ENCODE results near the gene MAN2A2.

MAN2A2 gene

GRCh38 chr15:90902840-90903732 lies at the start of gene MAN2A2:
Gene MAN2A2 (plus strand): TSS chr15:90903302. CDS start chr15:90904208, 906 bp downstream.
- peak; percentile 65 to 69 for DNase-seq

DNA sequence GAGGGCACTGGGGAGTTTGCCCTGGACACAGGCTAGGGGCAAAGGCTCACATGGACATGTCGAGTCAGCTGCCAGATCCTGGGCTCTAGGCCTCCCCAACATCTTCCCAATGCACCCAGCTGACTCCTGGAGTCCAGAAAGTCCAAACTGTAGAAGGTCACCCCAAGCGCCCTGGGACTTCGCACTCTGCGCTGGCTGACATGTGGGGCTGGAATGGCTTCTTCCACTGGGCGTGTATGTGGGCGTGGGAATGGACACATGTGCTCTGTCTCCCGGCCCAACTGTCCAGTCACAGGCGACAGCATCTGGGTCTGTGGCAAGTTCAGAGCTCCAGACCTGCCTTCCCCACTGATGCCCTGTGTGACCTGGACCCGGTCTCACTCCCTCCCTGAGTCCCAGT lies 48.0 kb upstream of the MAN2A2 start:
- no peak for DNase-seq

GRCh38 chr15:90857337-90857736 lies 45.8 kb upstream of the MAN2A2 start:
- no peak for DNase-seq

DNA sequence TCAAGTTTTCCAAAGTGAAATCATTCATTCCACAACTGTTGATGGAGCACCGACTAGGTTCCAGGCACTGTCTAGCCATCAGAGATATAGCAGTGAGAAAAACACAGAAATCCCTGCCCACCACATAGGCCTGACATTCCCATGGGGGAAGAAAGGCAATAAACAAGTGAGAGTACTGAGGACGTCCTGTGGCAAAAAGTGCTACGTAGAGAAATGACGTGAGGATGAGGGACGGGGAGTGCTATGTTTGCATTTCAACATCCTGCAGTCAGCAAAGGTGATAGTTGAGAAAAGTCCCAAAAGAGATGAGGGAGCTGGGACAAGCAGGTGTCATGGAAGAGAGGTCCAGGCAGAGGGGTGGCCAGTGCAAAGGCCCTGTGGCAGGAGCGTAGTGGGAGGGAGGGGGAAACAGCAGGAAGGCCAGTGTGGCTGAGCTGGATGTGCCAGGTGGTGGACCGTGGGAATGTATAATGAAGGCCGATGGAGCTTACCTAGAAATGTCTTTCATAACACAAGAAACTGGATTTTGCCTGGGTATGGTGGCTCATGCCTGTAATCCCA lies 45.1 kb upstream of the MAN2A2 start:
- DNase-seq, result no peak

DNA sequence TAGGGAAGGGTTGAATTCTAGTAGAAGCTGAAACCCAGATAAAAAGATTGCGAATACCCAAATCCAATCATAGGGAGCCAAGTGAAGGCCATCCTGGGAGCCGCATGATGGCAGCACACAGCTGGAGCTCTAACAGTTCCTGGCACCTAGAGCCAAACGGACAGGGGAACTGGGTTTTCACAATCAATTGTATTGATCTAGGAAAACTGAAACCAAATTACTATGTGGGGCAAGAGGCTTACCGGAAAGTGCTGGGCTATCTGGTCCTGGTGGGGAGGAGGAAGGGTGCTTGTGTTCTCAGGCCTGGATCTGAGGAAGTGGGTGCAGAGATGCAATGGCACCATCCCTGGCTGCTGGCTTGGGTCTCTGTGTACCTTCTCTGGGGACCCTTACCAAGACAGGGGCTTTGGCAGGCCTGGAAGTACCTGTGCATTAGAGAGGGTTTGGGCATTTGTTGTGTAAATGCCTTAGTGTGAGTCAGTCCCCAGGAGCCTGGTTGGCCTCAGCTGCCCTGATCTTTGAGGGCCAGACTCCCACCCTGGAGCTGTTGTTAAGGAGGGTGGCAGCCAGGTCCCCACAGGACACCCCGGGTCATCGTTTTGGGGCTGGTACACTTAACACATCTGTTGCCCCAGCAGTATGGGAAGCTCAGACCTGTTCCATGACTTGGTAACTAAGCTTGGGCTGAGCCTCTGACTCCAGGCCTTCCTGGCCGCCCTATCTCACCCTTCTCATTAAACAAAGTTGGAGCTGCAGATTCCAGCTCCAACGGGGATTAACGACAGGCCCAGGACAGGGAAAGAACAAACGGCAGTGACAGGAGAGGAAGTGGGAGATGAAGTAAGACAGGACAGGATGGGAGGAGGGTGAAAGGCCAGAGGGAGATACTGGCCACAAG lies 43.6 kb upstream of the MAN2A2 start:
- no peak for DNase-seq

- DNase-seq, result no peak
These were observed 42.7 kb upstream of the MAN2A2 start for GRCh38 chr15:90860450-90860849.

DNA sequence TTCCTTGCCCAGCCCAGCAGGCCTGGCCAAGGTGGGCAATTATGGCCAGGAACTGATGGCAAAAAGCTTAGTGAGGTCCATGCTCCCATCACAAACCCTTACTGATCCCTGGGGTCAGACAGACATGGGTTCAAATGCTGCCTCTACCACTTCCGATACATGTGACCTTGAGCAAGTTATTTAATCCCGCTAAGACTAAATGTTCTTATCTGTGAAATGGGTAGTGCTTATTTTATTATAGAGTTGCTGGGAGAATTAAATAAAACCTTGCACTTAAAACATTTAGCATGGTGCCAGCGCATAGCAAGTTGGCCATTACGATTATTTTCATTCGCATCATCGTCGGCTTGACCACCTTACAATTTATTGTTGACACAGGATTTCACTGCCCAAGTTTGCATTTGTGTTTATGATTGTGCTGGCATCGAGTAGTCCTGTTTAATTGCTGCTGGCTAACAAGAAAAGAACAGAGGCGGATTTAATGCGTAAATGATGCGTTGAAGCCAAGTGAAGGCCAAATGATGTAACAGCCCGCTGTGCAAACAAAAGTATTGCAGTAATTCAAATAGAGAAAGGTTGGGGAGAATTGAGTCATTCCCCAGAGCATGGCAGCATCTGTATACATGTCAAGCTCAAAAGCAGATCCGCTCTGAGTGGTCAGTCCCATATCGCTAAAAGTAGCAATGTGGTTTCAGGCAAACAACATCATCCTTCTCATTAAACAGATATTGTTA lies 42.0 kb upstream of the MAN2A2 start:
- no peak for DNase-seq

- DNase-seq, result no peak
These were observed 40.6 kb upstream of the MAN2A2 start for GRCh38 chr15:90862487-90862886.

DNA sequence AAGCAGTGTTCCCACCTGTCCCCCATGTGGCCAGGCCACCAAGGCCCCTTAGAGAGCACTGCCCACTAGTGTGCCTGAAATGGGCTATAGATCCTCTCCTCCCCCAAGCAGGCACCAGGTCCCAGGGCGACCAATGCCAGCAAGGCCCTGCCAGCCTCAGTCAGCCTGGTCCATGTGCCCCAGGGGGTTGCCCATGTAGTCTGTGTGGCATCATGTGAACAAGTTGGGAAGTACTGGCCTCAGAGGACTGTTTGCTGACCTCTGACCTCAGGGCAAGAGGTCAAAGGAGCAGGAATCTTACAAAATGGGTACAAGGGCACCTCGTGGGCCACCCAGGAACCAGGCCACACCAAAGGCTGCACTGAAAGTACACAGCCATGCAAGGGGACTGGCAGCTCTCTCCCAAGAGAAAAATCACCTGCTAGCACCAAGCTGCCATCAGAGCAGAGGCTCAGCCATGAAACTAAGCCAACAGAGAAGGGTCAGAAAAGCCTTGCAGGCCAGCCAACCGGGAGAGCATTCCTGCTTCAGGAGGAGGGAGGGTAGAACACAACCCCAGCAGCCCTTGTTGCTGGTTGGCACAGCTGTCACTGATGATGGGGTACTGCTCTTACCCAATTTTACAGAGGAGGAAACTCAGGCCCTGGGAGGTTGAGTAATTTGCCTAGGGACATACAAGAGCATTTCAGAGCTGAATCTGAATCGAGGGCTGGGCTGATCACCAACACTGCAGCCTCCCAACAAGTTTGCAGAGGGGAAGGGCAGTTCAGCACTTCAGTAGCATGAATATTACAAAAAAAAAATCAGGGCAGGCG lies 39.9 kb upstream of the MAN2A2 start:
- DNase-seq, result peak in 1 of 2 donors; percentile 51

- DNase-seq, result no peak
These were observed 39.1 kb upstream of the MAN2A2 start for GRCh38 chr15:90863987-90864386.

- no peak for DNase-seq
These were observed 38.6 kb upstream of the MAN2A2 start for GRCh38 chr15:90864507-90864906.

- DNase-seq, result no peak
These were observed 37.4 kb upstream of the MAN2A2 start for GRCh38 chr15:90865702-90866101.

DNA sequence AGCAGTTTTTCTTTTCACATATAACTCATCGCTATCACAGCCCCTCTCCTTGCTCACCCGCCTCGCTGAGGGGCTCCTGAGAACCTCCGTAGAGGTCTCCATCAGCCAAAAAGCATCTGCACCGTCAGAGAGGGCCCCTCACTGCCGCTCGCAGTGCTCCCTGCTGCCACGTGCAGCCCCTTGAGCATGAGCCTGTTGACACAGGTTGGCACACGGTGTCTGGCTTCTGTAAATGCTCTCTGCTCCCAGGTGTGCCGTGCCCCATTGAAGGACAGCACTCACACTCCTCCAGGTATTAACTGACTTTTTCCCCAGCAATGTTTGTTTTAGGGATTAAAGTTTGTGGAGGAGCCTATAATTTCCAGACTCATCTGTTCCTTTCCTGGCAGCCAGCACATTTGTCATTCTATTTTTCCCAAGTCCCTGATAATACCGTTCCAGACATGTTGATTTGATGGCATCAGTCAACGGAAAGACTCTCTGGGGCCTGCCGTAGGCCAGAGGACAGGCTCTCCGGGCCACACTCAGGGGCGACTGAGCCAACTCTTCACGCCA lies 36.9 kb upstream of the MAN2A2 start:
- no peak for DNase-seq

DNA sequence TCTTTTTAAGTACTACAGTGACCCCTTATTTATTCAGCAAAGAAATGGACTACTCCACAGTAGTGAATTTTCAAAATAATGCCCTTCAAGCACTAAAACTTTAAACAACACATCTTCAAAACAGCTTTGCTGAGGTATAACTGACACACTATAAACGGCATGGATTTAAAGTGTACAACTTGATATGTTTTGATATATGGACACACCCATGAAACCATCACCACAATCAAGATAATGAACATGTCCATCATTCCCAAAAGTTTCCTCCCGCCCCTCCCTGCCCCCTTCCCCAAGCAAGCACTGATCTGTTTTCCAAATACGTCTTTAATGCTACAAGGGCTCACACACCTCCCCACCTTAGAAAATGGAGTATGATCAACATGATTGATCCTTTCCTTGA lies 36.3 kb upstream of the MAN2A2 start:
- DNase-seq, result no peak

DNA sequence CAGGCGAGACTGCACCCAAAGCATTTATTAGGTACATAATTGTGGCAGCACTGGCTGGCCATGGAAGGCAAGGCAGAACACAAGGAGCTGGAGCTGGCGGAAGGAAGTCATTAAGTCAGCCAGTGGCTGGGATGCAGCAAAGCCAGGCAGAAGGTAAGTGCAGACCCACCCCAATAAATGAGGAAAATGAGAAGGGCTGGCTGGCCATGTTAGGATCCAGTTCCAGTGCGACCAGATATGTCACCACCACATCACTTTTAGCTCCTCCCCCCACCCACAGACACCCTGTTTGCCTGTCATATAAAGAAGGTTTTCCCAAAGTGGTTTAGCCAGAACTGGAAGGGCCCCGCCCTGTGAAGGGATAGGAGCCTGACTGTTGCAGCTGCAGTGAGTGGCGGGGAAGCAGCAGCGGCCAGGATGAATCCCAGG lies 34.8 kb upstream of the MAN2A2 start, which contains the start of gene FURIN:
FURIN (plus strand) TSS at position 328 of the 429 bp plus-strand sequence. CDS start 7,153 bp downstream, outside the sequence.
- DNase-seq, result no peak

- no peak for DNase-seq
These were observed 34.0 kb upstream of the MAN2A2 start for GRCh38 chr15:90869140-90869541.

GRCh38 chr15:90869601-90870353 lies 33.3 kb upstream of the MAN2A2 start:
- peak; percentile 30 to 61 for DNase-seq

DNA sequence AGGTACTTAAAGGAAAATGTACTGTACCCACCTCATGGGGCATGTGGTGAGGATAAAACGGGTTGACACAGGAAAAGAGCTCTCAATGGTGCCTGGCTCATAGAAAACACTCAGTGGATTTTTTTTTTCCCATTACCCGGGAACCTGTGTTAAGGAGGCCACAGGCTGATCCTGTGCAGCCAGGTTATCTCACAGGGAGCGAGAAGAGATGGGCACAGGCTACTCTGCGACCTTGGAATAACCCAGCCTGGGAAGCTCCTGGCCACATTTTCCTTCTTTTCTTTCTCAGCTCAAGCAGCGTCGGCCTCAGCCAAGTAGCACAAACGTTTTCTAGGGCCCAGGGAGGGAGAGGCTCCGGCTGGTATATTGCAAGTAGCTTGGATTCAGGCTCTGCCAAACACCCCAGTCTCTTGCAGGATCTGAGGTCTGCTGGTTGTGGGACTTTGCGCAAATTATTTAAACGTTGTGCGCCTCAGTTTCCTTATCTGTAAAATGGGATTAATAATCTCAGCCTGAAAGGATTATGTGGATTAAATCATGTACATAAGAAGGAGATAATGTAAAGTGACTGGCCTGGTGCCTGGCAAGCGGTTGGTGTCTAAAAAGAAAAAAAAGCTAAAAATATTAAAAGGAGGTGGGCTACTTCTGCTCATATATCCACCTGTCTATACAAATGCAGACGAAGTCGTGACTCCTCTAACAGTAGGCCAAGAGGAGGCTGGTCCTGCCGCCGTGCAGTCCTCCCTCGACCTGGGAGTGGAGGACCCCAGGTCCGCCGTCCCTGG lies 32.6 kb upstream of the MAN2A2 start:
- DNase-seq, result no peak

DNA sequence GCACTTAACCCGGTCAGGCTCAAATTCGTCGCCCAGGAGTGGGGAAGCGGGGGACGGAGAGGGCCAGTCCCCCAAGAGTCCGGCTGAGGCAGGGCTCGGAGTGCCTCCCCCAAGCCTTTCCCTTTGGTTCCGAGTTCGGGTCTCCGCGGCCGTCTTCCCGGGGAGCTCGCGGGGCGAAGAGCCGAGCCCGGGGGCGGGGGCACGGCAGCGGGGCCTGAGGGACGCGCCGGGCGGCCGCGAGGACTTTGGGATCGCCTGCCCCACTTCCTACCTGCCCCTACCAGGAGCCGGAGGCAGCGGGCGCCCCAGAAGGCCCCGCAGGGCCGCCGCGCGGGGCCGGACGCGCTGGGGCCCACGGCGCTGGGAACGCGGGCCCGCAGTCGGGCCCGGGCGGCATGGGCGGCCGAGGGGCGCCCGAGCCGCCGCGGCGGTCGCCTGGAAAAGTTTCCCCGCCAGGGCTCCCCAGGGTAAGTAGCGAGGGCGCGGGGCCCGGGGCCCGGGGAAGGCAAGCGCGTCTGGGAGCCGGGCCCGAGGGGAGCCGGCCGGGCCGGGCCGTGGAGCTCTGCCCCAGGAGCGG lies 31.9 kb upstream of the MAN2A2 start:
- DNase-seq, result peak; percentile 15 to 28

All from CD4-positive, alpha-beta T cell treated with Interleukin-1 beta for 1 hour (primary cell).